Gastrocnemius medialis (tissue), 4 donors: Measurements from ENCODE around the gene TMEM132A. TPM values are rescaled to one million over a fixed set of nuclear protein-coding genes. Genes with fewer than 3 reads are reported as not detected.
A peak's percentile ranks its signal among the peaks of the same experiment; 100 is the strongest.

ENCODE experiments used
- ATAC-seq, 2 donors: fragments of 150-250 bp; one replicate each; pipeline ENCODE4 v1.9.1; 2016
- DNase-seq, 2 donors: peaks; one replicate each; pipeline ENCODE4 v3.0.0-alpha.2; 2019
- H3K27ac ChIP-seq, 4 donors: fragments of 200-600 bp; sonication (generic); 1 replicate in 1 of 4; 2 replicates in 3 of 4; pipeline ENCODE4 v1.5.1; 2016 to 2018; ENCODE audit warnings: mild to moderate bottlenecking in 2 of 4, moderate library complexity in 1 of 4
- H3K27me3 ChIP-seq, 3 donors: fragments of 200-600 bp; sonication (generic) in 2 of 3; 1 replicate in 1 of 3; 2 replicates in 2 of 3; pipeline versions ENCODE4 v1.5.1 to v1.6.0; 2016 to 2019; ENCODE audit warnings: mild to moderate bottlenecking in 1 of 3, moderate library complexity in 1 of 3
- H3K36me3 ChIP-seq, 2 donors: fragments of 200-600 bp; sonication (generic) in 1 of 2; one replicate each; pipeline ENCODE4 v1.5.1; 2017 to 2018
- H3K4me1 ChIP-seq, 2 donors: fragments of 200-600 bp; sonication (generic) in 1 of 2; one replicate each; pipeline ENCODE4 v1.5.1; 2016 to 2017; ENCODE audit warnings: mild to moderate bottlenecking in 2 of 2
- H3K4me3 ChIP-seq, 4 donors: fragments of 200-600 bp; sonication (generic) in 3 of 4; 1 replicate in 1 of 4; 2 replicates in 3 of 4; pipeline ENCODE4 v1.5.1; 2016 to 2019; ENCODE audit warnings: mild to moderate bottlenecking in 2 of 4
- H3K9me3 ChIP-seq, 3 donors: fragments of 200-600 bp; sonication (generic) in 2 of 3; 1 replicate in 1 of 3; 2 replicates in 2 of 3; pipeline ENCODE4 v1.5.1; 2016 to 2019
- CTCF ChIP-seq, 5 experiments: fragments of 450-650 bp in 3 of 5; fragments of 200-600 bp in 2 of 5; sonication (generic) in 2 of 5; IDR thresholded peaks in 4 of 5; conservative IDR thresholded peaks in 1 of 5; 1 replicate in 4 of 5; 2 replicates in 1 of 5; pipeline ENCODE4 v1.5.1; 2016 to 2019; ENCODE audit warnings: antibody characterized with exemption in 5 of 5, mild to moderate bottlenecking in 3 of 5, moderate library complexity in 3 of 5
- POLR2A ChIP-seq, 2 donors: fragments of 450-650 bp; IDR thresholded peaks; one replicate each; pipeline ENCODE4 v1.6.1; 2017; ENCODE audit warnings: antibody characterized with exemption in 2 of 2, mild to moderate bottlenecking in 2 of 2, moderate library complexity in 2 of 2
- in situ Hi-C, 4 donors: fragments of 200-750 bp; cut with MboI; loops; one replicate each; pipeline versions ENCODE4 v1.15.0 to v1.8.0; 2017; ENCODE audit warnings: low sequenced_read_pairs in 4 of 4
- intact Hi-C: fragments of 100-400 bp; cut with DNase I; formaldehyde crosslinking; loops from one replicate; pipeline ENCODE4 v1.15.1; 2023; ENCODE audit warnings: low total_unique reads
- total RNA-seq, 4 donors: library from RNA; depleted of rRNA; stranded (reverse); fragments of >200 nt; gene quantifications; one replicate each; pipeline versions ENCODE4 v1.1.0 to v1.2.3, GENCODE V29; 2016

The TMEM132A gene
- total RNA-seq, 4 donors from 2014 or later, result 2.5 to 3.7 (median 3.1) TPM

GRCh38 chr11:60887556-60887955 lies 36.7 kb upstream of the TMEM132A start:
- TF ChIP-seq POLR2A (IDR thresholded peaks at IDR 0.05), result no peak
- peak; percentile 22 to 51 (median 46) for TF ChIP-seq CTCF (IDR thresholded peaks at IDR 0.05 in 4 of 5, conservative IDR thresholded peaks at IDR 0.05 in 1 of 5)

GRCh38 chr11:60889869-60890311 lies 34.4 kb upstream of the TMEM132A start:
- ATAC-seq (no peak), DNase-seq (no peak)
- no peaks in the 10 kb centered on the region for H3K27me3 ChIP-seq
- in situ Hi-C loops (loop anchor here in 1 of 4 donors (5.0 kb wide), 1 partner anchor 48 kb away; the partner anchor contains the start of gene CCDC86), intact Hi-C loops (no loop called here)
- no peaks in the 10 kb centered on the region for H3K4me1 ChIP-seq
- TF ChIP-seq POLR2A (IDR thresholded peaks at IDR 0.05), result no peak
- no peak for TF ChIP-seq CTCF (IDR thresholded peaks at IDR 0.05 in 4 of 5, conservative IDR thresholded peaks at IDR 0.05 in 1 of 5)
- H3K9me3 ChIP-seq, result no peaks in the 10 kb centered on the region
- peaks cover 0 to 47% of the 10 kb centered on the region in 2 donors for H3K36me3 ChIP-seq
- no peak overlapping the region for H3K4me3 ChIP-seq
- no peak overlapping the region for H3K27ac ChIP-seq

More at GRCh38 chr11:60887556-60887955, 36.7 kb upstream of the TMEM132A start:
- intact Hi-C loops (loop anchor here (1.0 to 2.0 kb wide), 2 partner anchors 56 to 113 kb away; no protein-coding TSS in a partner anchor), in situ Hi-C loops (no loop called here)
- no peaks in the 10 kb centered on the region for H3K9me3 ChIP-seq
- H3K4me1 ChIP-seq, result no peaks in the 10 kb centered on the region
- no peak overlapping the region for H3K4me3 ChIP-seq
- DNase-seq, result no peak
- peaks cover 0 to 24% of the 10 kb centered on the region in 2 donors for H3K36me3 ChIP-seq
- ATAC-seq, result peak; percentile 54 to 86
- no peaks in the 10 kb centered on the region for H3K27me3 ChIP-seq
- no peak overlapping the region for H3K27ac ChIP-seq

GRCh38 chr11:60890696-60891095 lies 33.6 kb upstream of the TMEM132A start:
- DNase-seq (no peak), ATAC-seq (no peak)
- TF ChIP-seq POLR2A (IDR thresholded peaks at IDR 0.05), result no peak
- Histone ChIP-seq H3K27ac (peak overlapping the region in 1 of 4 donors; percentile 3), H3K4me3 (no peak overlapping the region), H3K9me3 (no peaks in the 10 kb centered on the region), H3K27me3 (no peaks in the 10 kb centered on the region), H3K36me3 (peaks cover 0 to 53% of the 10 kb centered on the region in 2 donors), H3K4me1 (no peaks in the 10 kb centered on the region)
- intact Hi-C loops, result no loop called here
- in situ Hi-C loops, result loop anchor here in 1 of 4 donors (5.0 kb wide), 1 partner anchor 48 kb away; the partner anchor contains the start of gene CCDC86

GRCh38 chr11:60891103-60891741 lies 33.0 kb upstream of the TMEM132A start:
- Histone ChIP-seq H3K36me3 (peaks cover 0 to 58% of the 10 kb centered on the region in 2 donors), H3K4me3 (no peak overlapping the region), H3K9me3 (no peaks in the 10 kb centered on the region), H3K27me3 (no peaks in the 10 kb centered on the region), H3K4me1 (no peaks in the 10 kb centered on the region), H3K27ac (peak overlapping the region in 2 of 4 donors; percentile 3 to 23)
- ATAC-seq, result no peak
- TF ChIP-seq CTCF (IDR thresholded peaks at IDR 0.05 in 4 of 5, conservative IDR thresholded peaks at IDR 0.05 in 1 of 5) (no peak), POLR2A (IDR thresholded peaks at IDR 0.05) (no peak)
- in situ Hi-C loops (loop anchor here in 1 of 4 donors (5.0 kb wide), 1 partner anchor 49 kb away; the partner anchor contains the start of gene CCDC86), intact Hi-C loops (no loop called here)
- DNase-seq, result no peak

- Histone ChIP-seq H3K36me3 (peaks cover 4 to 90% of the 10 kb centered on the region in 2 donors), H3K4me3 (no peak overlapping the region), H3K9me3 (no peaks in the 10 kb centered on the region), H3K4me1 (peaks cover 0 to 1% of the 10 kb centered on the region in 2 donors), H3K27me3 (no peaks in the 10 kb centered on the region), H3K27ac (no peak overlapping the region)
- no peak for TF ChIP-seq CTCF (IDR thresholded peaks at IDR 0.05 in 4 of 5, conservative IDR thresholded peaks at IDR 0.05 in 1 of 5)
- ATAC-seq (no peak), DNase-seq (no peak)
- in situ Hi-C loops, result loop anchor here in 3 of 4 donors (5.0 kb wide), 2 partner anchors 58 to 63 kb away; no protein-coding TSS in a partner anchor
- intact Hi-C loops, result no loop called here
Observed at GRCh38 chr11:60895687-60896086, 28.6 kb upstream of the TMEM132A start.
